Esophagus squamous epithelium (tissue), 5 donors: ENCODE measurements around the gene CASK. TPM values are rescaled to one million over a fixed set of nuclear protein-coding genes. Genes with fewer than 3 reads are reported as not detected.

ENCODE experiments used
- DNase-seq: peaks from one replicate; lab custom pipeline; 2025; lab: John Stamatoyannopoulos, UW
- H3K27ac ChIP-seq, 4 donors: fragments of 200-600 bp; sonication (generic); one replicate each; pipeline ENCODE4 v1.5.1; 2016 to 2019; ENCODE audit warnings: mild to moderate bottlenecking in 1 of 4
- H3K27me3 ChIP-seq, 4 donors: fragments of 200-600 bp; sonication (generic); 1 replicate in 3 of 4; 2 replicates in 1 of 4; pipeline versions ENCODE4 v1.5.1 to v1.6.0; 2017 to 2021; ENCODE audit warnings: antibody characterized with exemption in 1 of 4
- H3K36me3 ChIP-seq, 3 donors: fragments of 200-600 bp; sonication (generic); one replicate each; pipeline ENCODE4 v1.5.1; 2016 to 2019
- H3K4me1 ChIP-seq, 3 donors: fragments of 200-600 bp; sonication (generic); one replicate each; pipeline ENCODE4 v1.5.1; 2017 to 2019
- H3K4me3 ChIP-seq, 4 donors: fragments of 200-600 bp; sonication (generic); 1 replicate in 3 of 4; 2 replicates in 1 of 4; pipeline ENCODE4 v1.5.1; 2016 to 2019; ENCODE audit warnings: mild to moderate bottlenecking in 2 of 4, moderate library complexity in 1 of 4
- H3K9me3 ChIP-seq, 3 donors: fragments of 200-600 bp; sonication (generic); one replicate each; pipeline ENCODE4 v1.5.1; 2016 to 2019
- CTCF ChIP-seq, 6 experiments: fragments of 450-650 bp in 4 of 6; fragments of 200-600 bp in 2 of 6; sonication (generic) in 2 of 6; IDR thresholded peaks; one replicate each; pipeline ENCODE4 v1.5.1; 2016 to 2019; ENCODE audit warnings: antibody characterized with exemption in 6 of 6, mild to moderate bottlenecking in 4 of 6, moderate library complexity in 4 of 6
- POLR2A ChIP-seq, 4 donors: fragments of 450-650 bp; IDR thresholded peaks; one replicate each; pipeline ENCODE4 v1.6.1; 2017; ENCODE audit warnings: antibody characterized with exemption in 4 of 4, mild to moderate bottlenecking in 4 of 4, moderate library complexity in 3 of 4
- WGBS, 2 donors: methylation state at CpG; one replicate each; pipeline ENCODE4 v1.1.5; 2018; 5-methylcytosine and 5-hydroxymethylcytosine counted together
- intact Hi-C: fragments of 100-400 bp; cut with DNase I; formaldehyde crosslinking; loops from one replicate; pipeline ENCODE4 v1.15.0; 2022
- total RNA-seq, 4 donors: library from RNA; depleted of rRNA; stranded (reverse); fragments of >200 nt; gene quantifications; one replicate each; pipeline ENCODE4 v1.1.0, GENCODE V29; 2016
- donor health status: DM: yes; HTN: yes; CAD: no.

Gene CASK
- total RNA-seq, 4 donors from 2014 or later: 32.3 to 57.4 (median 36.0) TPM

GRCh38 chrX:41688835-41689234 lies 234.5 kb downstream of the CASK start, which contains the start of gene GPR34:
GPR34 (plus strand) TSS chrX:41688973; CDS start chrX:41695634, 6,661 bp downstream.
- H3K9me3 ChIP-seq: no peaks in the 10 kb centered on the region
- peak within 1 kb of the TSS in 1 of 4 donors; percentile 27 for H3K4me3 ChIP-seq
- DNase-seq: no peak
- no peaks in the 10 kb centered on the region for H3K27me3 ChIP-seq
- TF ChIP-seq CTCF (IDR thresholded peaks at IDR 0.05) (no peak), POLR2A (IDR thresholded peaks at IDR 0.05) (no peak)
- H3K36me3 ChIP-seq: no peaks in the 10 kb centered on the region
- H3K4me1 ChIP-seq: no peaks in the 10 kb centered on the region
- 59 to 70% methylated on average over 7 to 8 of the region's 8 CpGs for WGBS, 2 donors
- peak within 1 kb of the TSS in 1 of 4 donors; percentile 29 for H3K27ac ChIP-seq
- intact Hi-C loops: no loop called here

GRCh38 chrX:41688156-41688555 lies 235.2 kb downstream of the CASK start:
- no peak for DNase-seq
- intact Hi-C loops: no loop called here
- no peak for TF ChIP-seq CTCF (IDR thresholded peaks at IDR 0.05)
- no peak for TF ChIP-seq POLR2A (IDR thresholded peaks at IDR 0.05)

GRCh38 chrX:41686788-41687187 lies 236.6 kb downstream of the CASK start:
- DNase-seq: no peak
- Histone ChIP-seq H3K4me1 (no peaks in the 10 kb centered on the region), H3K4me3 (no peak overlapping the region), H3K36me3 (no peaks in the 10 kb centered on the region), H3K27ac (no peak overlapping the region), H3K27me3 (no peaks in the 10 kb centered on the region), H3K9me3 (no peaks in the 10 kb centered on the region)
- TF ChIP-seq CTCF (IDR thresholded peaks at IDR 0.05) (no peak), POLR2A (IDR thresholded peaks at IDR 0.05) (no peak)
- intact Hi-C loops: no loop called here
- WGBS, 2 donors: 74 to 79% methylated on average over 4 of the region's 4 CpGs

More at GRCh38 chrX:41688156-41688555, 235.2 kb downstream of the CASK start:
- Histone ChIP-seq H3K27me3 (no peaks in the 10 kb centered on the region), H3K4me3 (no peak overlapping the region), H3K4me1 (no peaks in the 10 kb centered on the region), H3K27ac (no peak overlapping the region), H3K9me3 (no peaks in the 10 kb centered on the region), H3K36me3 (no peaks in the 10 kb centered on the region)
- 68 to 80% methylated on average over 2 of the region's 2 CpGs for WGBS, 2 donors

- 71 to 97% methylated on average over 2 of the region's 2 CpGs for WGBS, 2 donors
- intact Hi-C loops: no loop called here
- H3K9me3 ChIP-seq: no peaks in the 10 kb centered on the region
These were observed 238.4 kb downstream of the CASK start for GRCh38 chrX:41684940-41685339.

GRCh38 chrX:41684138-41684537 lies 239.2 kb downstream of the CASK start:
- H3K4me1 ChIP-seq: no peaks in the 10 kb centered on the region
- no peak for TF ChIP-seq POLR2A (IDR thresholded peaks at IDR 0.05)
- TF ChIP-seq CTCF (IDR thresholded peaks at IDR 0.05): no peak
- 38 to 45% methylated on average over 3 of the region's 3 CpGs for whole genome bisulfite sequencing, 2 donors
- H3K27me3 ChIP-seq: no peaks in the 10 kb centered on the region
- no peaks in the 10 kb centered on the region for H3K36me3 ChIP-seq
- DNase-seq: no peak
- no peaks in the 10 kb centered on the region for H3K9me3 ChIP-seq
- H3K27ac ChIP-seq: no peak overlapping the region
- intact Hi-C loops: no loop called here
- no peak overlapping the region for H3K4me3 ChIP-seq

More at GRCh38 chrX:41684940-41685339, 238.4 kb downstream of the CASK start:
- H3K4me1 ChIP-seq: no peaks in the 10 kb centered on the region
- no peak overlapping the region for H3K4me3 ChIP-seq
- no peak for DNase-seq
- TF ChIP-seq CTCF (IDR thresholded peaks at IDR 0.05): no peak
- TF ChIP-seq POLR2A (IDR thresholded peaks at IDR 0.05): no peak
- no peak overlapping the region for H3K27ac ChIP-seq
- no peaks in the 10 kb centered on the region for H3K27me3 ChIP-seq
- H3K36me3 ChIP-seq: no peaks in the 10 kb centered on the region
